GM19452 (cell line): ENCODE data around the gene POTEI.
"Not testable (repeated sequence)": the region's sequence is repeated elsewhere in the genome, so short reads cannot be mapped to it uniquely, and the experiment has no call there.

Source experiments
- ATAC-seq: cut with Tn5 transposase; IDR thresholded peaks from one replicate; pipeline ENCODE4 v1.9.1; 2021; ENCODE audit not compliant: unreplicated experiment

POTEI gene

GRCh38 chr2:130491073-130491472, 18.1 kb downstream of the POTEI start:
- not testable (repeated sequence) for ATAC-seq

GRCh38 chr2:130455413-130455812, 53.7 kb downstream of the POTEI start:
- ATAC-seq, result not testable (repeated sequence)

- not testable (repeated sequence) for ATAC-seq
Measured at GRCh38 chr2:130454712-130455083, 54.4 kb downstream of the POTEI start.

- not testable (repeated sequence) for ATAC-seq
Measured at GRCh38 chr2:130453955-130454711, 55.0 kb downstream of the POTEI start.

GRCh38 chr2:130452897-130453296, 56.2 kb downstream of the POTEI start:
- not testable (repeated sequence) for ATAC-seq

GRCh38 chr2:130451823-130452222, 57.3 kb downstream of the POTEI start:
- not testable (repeated sequence) for ATAC-seq

- ATAC-seq, result not testable (repeated sequence)
Measured at GRCh38 chr2:130451278-130451677, 57.9 kb downstream of the POTEI start.

- ATAC-seq, result not testable (repeated sequence)
Measured at GRCh38 chr2:130450366-130450765, 58.8 kb downstream of the POTEI start.

GRCh38 chr2:130427631-130428030, 81.5 kb downstream of the POTEI start:
- ATAC-seq, result not testable (repeated sequence)

- not testable (repeated sequence) for ATAC-seq
Measured at GRCh38 chr2:130418845-130419244, 90.3 kb downstream of the POTEI start.

GRCh38 chr2:130416693-130417092, 92.4 kb downstream of the POTEI start:
- not testable (repeated sequence) for ATAC-seq
